Loucy (cell line): ENCODE measurements around the gene FPGS.

Experiments
- H2AFZ ChIP-seq: fragments of 200-600 bp; sonication (generic); 2 replicates; pipeline ENCODE4 v1.6.0; 2016; ENCODE audit warnings: antibody characterized with exemption, mild to moderate bottlenecking, low read length, moderate library complexity
- H3F3A ChIP-seq: fragments of 200-600 bp; 2 replicates; pipeline ENCODE4 v1.6.0; 2016; ENCODE audit warnings: antibody characterized with exemption, low read depth, mild to moderate bottlenecking
- H3K27me3 ChIP-seq: fragments of 200-600 bp; sonication (generic); 2 replicates; pipeline ENCODE4 v1.6.1; 2014; ENCODE audit warnings: low read length, mild to moderate bottlenecking; ENCODE audit not compliant: insufficient read depth, poor library complexity, severe bottlenecking
- H3K36me3 ChIP-seq: fragments of 200-600 bp; sonication (generic); 2 replicates; pipeline ENCODE4 v1.6.1; 2016; ENCODE audit warnings: low read length; ENCODE audit not compliant: insufficient read depth
- H3K4me1 ChIP-seq: fragments of 200-600 bp; sonication (generic); 2 replicates; pipeline ENCODE4 v1.5.1; 2014; ENCODE audit warnings: low read length, mild to moderate bottlenecking; ENCODE audit not compliant: insufficient read depth, poor library complexity, severe bottlenecking
- H3K4me2 ChIP-seq: fragments of 200-600 bp; sonication (generic); 2 replicates; pipeline ENCODE4 v1.6.0; 2014; ENCODE audit warnings: antibody characterized with exemption, low read length, low read depth, mild to moderate bottlenecking; ENCODE audit not compliant: poor library complexity, severe bottlenecking
- H3K4me3 ChIP-seq: fragments of 200-600 bp; sonication (generic); 2 replicates; pipeline ENCODE4 v1.5.1; 2014; ENCODE audit warnings: low read length, mild to moderate bottlenecking, mixed read lengths; ENCODE audit not compliant: poor library complexity, severe bottlenecking
- H3K79me2 ChIP-seq: fragments of 200-600 bp; sonication (generic); 2 replicates; pipeline ENCODE4 v1.6.1; 2014; ENCODE audit warnings: low read length; ENCODE audit not compliant: insufficient read depth
- H3K9ac ChIP-seq: fragments of 200-600 bp; sonication (generic); 2 replicates; pipeline ENCODE4 v1.6.0; 2014; ENCODE audit warnings: mild to moderate bottlenecking, low read depth, low read length, moderate library complexity; ENCODE audit not compliant: poor library complexity, severe bottlenecking
- H3K9me2 ChIP-seq: fragments of 200-600 bp; sonication (generic); replicated peaks from 2 replicates; pipeline ENCODE4 v1.6.1; 2016; ENCODE audit warnings: low read depth, low read length, mixed read lengths
- H3K9me3 ChIP-seq: fragments of 200-600 bp; sonication (generic); 2 replicates; pipeline ENCODE4 v1.6.1; 2014; ENCODE audit warnings: mild to moderate bottlenecking, antibody characterized with exemption, low read length, low read depth; ENCODE audit not compliant: insufficient read depth
- H4K20me1 ChIP-seq: fragments of 200-600 bp; sonication (generic); 2 replicates; pipeline ENCODE4 v1.6.0; 2014; ENCODE audit warnings: antibody characterized with exemption, low read length, mild to moderate bottlenecking; ENCODE audit not compliant: insufficient read depth, poor library complexity, severe bottlenecking
- CTCF ChIP-seq: fragments of 200-600 bp; sonication (generic); conservative IDR thresholded peaks from 2 replicates; pipeline ENCODE4 v1.5.1; 2014; ENCODE audit warnings: mild to moderate bottlenecking, antibody characterized with exemption, low read length
- EZH2phosphoT487 ChIP-seq: fragments of 200-600 bp; IDR thresholded peaks from 2 replicates; pipeline ENCODE4 v1.6.1; 2018; ENCODE audit warnings: antibody characterized with exemption, mild to moderate bottlenecking, moderate library complexity, borderline replicate concordance

The FPGS gene

GRCh38 chr9:127802576-127803443 lies at the start of gene FPGS:
Gene FPGS (plus strand): TSS chr9:127802882. CDS start chr9:127802925, 43 bp downstream.
- Histone ChIP-seq H3K4me2 (peak within 1 kb of the TSS; percentile 96), H3K4me3 (peak within 1 kb of the TSS; percentile 99), H3K36me3 (peaks cover 13% of the 10 kb centered on the region; the same call in 1 of the 2 replicates), H3K9ac (peak within 1 kb of the TSS; percentile 99), H3K9me2 (no peaks in the 10 kb centered on the region), H2AFZ (peak within 1 kb of the TSS; percentile 84; the same call in 1 of the 2 replicates), H3K27me3 (no peaks in the 10 kb centered on the region), H3K9me3 (no peaks in the 10 kb centered on the region), H3K79me2 (peaks cover 49% of the 10 kb centered on the region), H4K20me1 (peaks cover 43% of the 10 kb centered on the region), H3K4me1 (peaks cover 51% of the 10 kb centered on the region), H3F3A (no peaks in the 10 kb centered on the region)
- no peak; the same call in 1 of the 2 replicates for TF ChIP-seq CTCF
- TF ChIP-seq EZH2phosphoT487 = no peak

- Histone ChIP-seq H3K9me3 (no peaks in the 10 kb centered on the region), H3K36me3 (peaks cover 51% of the 10 kb centered on the region; the same call in 1 of the 2 replicates), H3K9me2 (no peaks in the 10 kb centered on the region), H2AFZ (no peak overlapping the region), H3F3A (no peaks in the 10 kb centered on the region), H4K20me1 (peaks cover 27% of the 10 kb centered on the region), H3K4me1 (no peaks in the 10 kb centered on the region), H3K4me3 (no peak overlapping the region), H3K27me3 (no peaks in the 10 kb centered on the region), H3K9ac (no peak overlapping the region), H3K4me2 (no peak overlapping the region), H3K79me2 (no peaks in the 10 kb centered on the region)
- TF ChIP-seq CTCF = no peak
- no peak for TF ChIP-seq EZH2phosphoT487
Observed at GRCh38 chr9:127753148-127753547, 49.5 kb upstream of the FPGS start.

GRCh38 chr9:127753622-127754021 lies 49.1 kb upstream of the FPGS start:
- Histone ChIP-seq H3K4me2 (no peak overlapping the region), H3F3A (no peaks in the 10 kb centered on the region), H3K9me3 (no peaks in the 10 kb centered on the region), H3K9ac (no peak overlapping the region), H3K79me2 (no peaks in the 10 kb centered on the region), H3K27me3 (no peaks in the 10 kb centered on the region), H3K36me3 (peaks cover 49% of the 10 kb centered on the region; the same call in 1 of the 2 replicates), H4K20me1 (peaks cover 28% of the 10 kb centered on the region), H3K4me3 (no peak overlapping the region), H3K4me1 (no peaks in the 10 kb centered on the region), H2AFZ (no peak overlapping the region), H3K9me2 (no peaks in the 10 kb centered on the region)
- TF ChIP-seq EZH2phosphoT487 = no peak
